Karpas-422 (cell line): ENCODE data around the gene TTC8. TPM values are rescaled to one million over a fixed set of nuclear protein-coding genes. Genes with fewer than 3 reads are reported as not detected.

Experiments
- DNase-seq: peaks from one replicate; pipeline ENCODE4 v3.0.0-alpha.2; 2015
- H2AFZ ChIP-seq: fragments of 200-600 bp; sonication (generic); 2 replicates; pipeline ENCODE4 v1.6.1; 2014; ENCODE audit warnings: antibody characterized with exemption, low read length, mixed read lengths
- H3K27ac ChIP-seq: fragments of 200-600 bp; sonication (generic); 2 replicates; pipeline ENCODE4 v1.5.1; 2014; ENCODE audit warnings: mild to moderate bottlenecking, low read length, moderate library complexity
- H3K27me3 ChIP-seq: fragments of 200-600 bp; sonication (generic); 2 replicates; pipeline ENCODE4 v1.6.1; 2014; ENCODE audit warnings: low read length, mixed read lengths
- H3K36me3 ChIP-seq: fragments of 200-600 bp; sonication (generic); 2 replicates; pipeline ENCODE4 v1.6.1; 2014; ENCODE audit warnings: low read length, mixed read lengths; ENCODE audit not compliant: insufficient read depth
- H3K4me1 ChIP-seq: fragments of 200-600 bp; sonication (generic); 2 replicates; pipeline ENCODE4 v1.6.1; 2014; ENCODE audit warnings: mild to moderate bottlenecking, low read length, mixed read lengths
- H3K4me2 ChIP-seq: fragments of 200-600 bp; sonication (generic); 2 replicates; pipeline ENCODE4 v1.6.1; 2014; ENCODE audit warnings: low read length, low read depth, mild to moderate bottlenecking; ENCODE audit not compliant: poor library complexity, severe bottlenecking
- H3K4me3 ChIP-seq: fragments of 200-600 bp; sonication (generic); 2 replicates; pipeline ENCODE4 v1.5.1; 2014; ENCODE audit warnings: mild to moderate bottlenecking, antibody characterized with exemption, low read length, mixed read lengths
- H3K79me2 ChIP-seq: fragments of 200-600 bp; sonication (generic); 2 replicates; pipeline ENCODE4 v1.6.1; 2014; ENCODE audit warnings: mild to moderate bottlenecking, low read length, mixed read lengths
- H3K9ac ChIP-seq: fragments of 200-600 bp; sonication (generic); 2 replicates; pipeline ENCODE4 v1.6.0; 2014; ENCODE audit warnings: low read length
- H3K9me2 ChIP-seq: fragments of 200-600 bp; sonication (generic), shearing (Covaris generic); replicated peaks from 2 replicates; pipeline ENCODE4 v1.6.0; 2014; ENCODE audit warnings: mild to moderate bottlenecking, low read length, moderate library complexity; ENCODE audit not compliant: insufficient read depth
- H3K9me3 ChIP-seq: fragments of 300-700, 200-600 bp; sonication (generic); 2 replicates; pipeline ENCODE4 v1.6.1; 2014; ENCODE audit warnings: low read length, mixed read lengths
- H4K20me1 ChIP-seq: fragments of 200-600 bp; sonication (generic); 2 replicates; pipeline ENCODE4 v1.6.1; 2014; ENCODE audit warnings: mild to moderate bottlenecking, antibody characterized with exemption, low read length, low read depth; ENCODE audit not compliant: insufficient read depth
- total RNA-seq: library from RNA; depleted of rRNA; stranded (reverse); fragments of >200 nt; shearing (Covaris generic); gene quantifications from 2 replicates; pipeline ENCODE4 v1.2.3, GENCODE V29; 2014; ENCODE audit warnings: low replicate concordance

The TTC8 gene
- total RNA-seq, 1 experiment from 2014 or later, result 16.0 TPM

- Histone ChIP-seq H3K9ac (no peak overlapping the region), H3K79me2 (no peaks in the 10 kb centered on the region), H3K4me1 (no peaks in the 10 kb centered on the region), H2AFZ (no peak overlapping the region), H3K9me2 (no peaks in the 10 kb centered on the region), H4K20me1 (no peaks in the 10 kb centered on the region), H3K27me3 (no peaks in the 10 kb centered on the region), H3K36me3 (no peaks in the 10 kb centered on the region), H3K27ac (no peak overlapping the region), H3K4me2 (no peak overlapping the region), H3K4me3 (no peak overlapping the region), H3K9me3 (no peaks in the 10 kb centered on the region)
- no peak for DNase-seq
Measured at GRCh38 chr14:88841741-88842140, 17.3 kb downstream of the TTC8 start.

GRCh38 chr14:88842414-88842813, 18.0 kb downstream of the TTC8 start:
- Histone ChIP-seq H3K36me3 (no peaks in the 10 kb centered on the region), H3K9me2 (no peaks in the 10 kb centered on the region), H3K27ac (no peak overlapping the region), H2AFZ (no peak overlapping the region), H4K20me1 (no peaks in the 10 kb centered on the region), H3K4me3 (no peak overlapping the region), H3K27me3 (no peaks in the 10 kb centered on the region), H3K4me1 (no peaks in the 10 kb centered on the region), H3K79me2 (no peaks in the 10 kb centered on the region), H3K4me2 (no peak overlapping the region), H3K9ac (no peak overlapping the region), H3K9me3 (no peaks in the 10 kb centered on the region)
- DNase-seq, result no peak

GRCh38 chr14:88844980-88845491, 20.6 kb downstream of the TTC8 start:
- DNase-seq, result no peak
- H3K27me3 ChIP-seq, result no peaks in the 10 kb centered on the region
- no peaks in the 10 kb centered on the region for H3K4me1 ChIP-seq
- H3K4me3 ChIP-seq, result no peak overlapping the region
- H3K4me2 ChIP-seq, result no peak overlapping the region
- H3K9ac ChIP-seq, result no peak overlapping the region
- H3K79me2 ChIP-seq, result no peaks in the 10 kb centered on the region
- H3K36me3 ChIP-seq, result no peaks in the 10 kb centered on the region
- H3K9me3 ChIP-seq, result no peaks in the 10 kb centered on the region
- no peaks in the 10 kb centered on the region for H3K9me2 ChIP-seq
- no peaks in the 10 kb centered on the region for H4K20me1 ChIP-seq
- H3K27ac ChIP-seq, result no peak overlapping the region
- no peak overlapping the region for H2AFZ ChIP-seq

GRCh38 chr14:88848571-88848970, 24.1 kb downstream of the TTC8 start:
- no peak overlapping the region for H3K4me2 ChIP-seq
- H2AFZ ChIP-seq, result no peak overlapping the region
- H3K9me2 ChIP-seq, result no peaks in the 10 kb centered on the region
- H3K4me1 ChIP-seq, result peaks cover 8% of the 10 kb centered on the region
- H4K20me1 ChIP-seq, result no peaks in the 10 kb centered on the region
- no peak overlapping the region for H3K4me3 ChIP-seq
- H3K79me2 ChIP-seq, result no peaks in the 10 kb centered on the region
- no peak overlapping the region for H3K9ac ChIP-seq
- no peaks in the 10 kb centered on the region for H3K36me3 ChIP-seq
- no peak overlapping the region for H3K27ac ChIP-seq
- DNase-seq, result no peak
- H3K9me3 ChIP-seq, result no peaks in the 10 kb centered on the region
- H3K27me3 ChIP-seq, result no peaks in the 10 kb centered on the region

DNA sequence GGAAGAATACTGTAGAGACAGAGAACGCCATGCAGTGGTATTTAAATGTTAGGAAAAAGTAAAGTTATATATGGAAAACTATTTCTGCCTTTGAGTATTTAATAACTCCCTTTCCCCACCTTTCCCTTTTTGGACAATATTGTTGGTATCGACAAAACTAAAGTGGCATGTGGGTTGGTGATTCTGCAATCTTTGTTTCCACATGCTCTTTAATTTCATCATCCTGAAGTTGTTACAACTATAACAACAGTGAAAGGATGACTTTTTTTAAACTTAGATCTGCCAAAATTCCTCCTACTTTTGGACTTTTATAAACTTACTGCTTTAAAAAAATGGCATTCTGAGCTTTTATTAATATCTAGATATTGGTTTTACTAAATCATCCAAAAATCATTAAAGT, 25.3 kb downstream of the TTC8 start:
- no peak overlapping the region for H3K4me2 ChIP-seq
- no peaks in the 10 kb centered on the region for H3K36me3 ChIP-seq
- H3K9ac ChIP-seq, result no peak overlapping the region
- no peaks in the 10 kb centered on the region for H3K27me3 ChIP-seq
- no peaks in the 10 kb centered on the region for H3K9me2 ChIP-seq
- H3K4me1 ChIP-seq, result peaks cover 8% of the 10 kb centered on the region
- H4K20me1 ChIP-seq, result no peaks in the 10 kb centered on the region
- no peak for DNase-seq
- no peaks in the 10 kb centered on the region for H3K79me2 ChIP-seq
- no peaks in the 10 kb centered on the region for H3K9me3 ChIP-seq
- H3K4me3 ChIP-seq, result no peak overlapping the region
- H2AFZ ChIP-seq, result no peak overlapping the region
- no peak overlapping the region for H3K27ac ChIP-seq

- Histone ChIP-seq H3K27ac (no peak overlapping the region), H3K79me2 (no peaks in the 10 kb centered on the region), H3K9me2 (no peaks in the 10 kb centered on the region), H3K4me2 (no peak overlapping the region), H4K20me1 (no peaks in the 10 kb centered on the region), H3K36me3 (no peaks in the 10 kb centered on the region), H2AFZ (no peak overlapping the region), H3K9ac (no peak overlapping the region), H3K4me1 (peaks cover 8% of the 10 kb centered on the region), H3K9me3 (no peaks in the 10 kb centered on the region), H3K4me3 (no peak overlapping the region), H3K27me3 (no peaks in the 10 kb centered on the region)
- no peak for DNase-seq
Measured at GRCh38 chr14:88851587-88851986, 27.1 kb downstream of the TTC8 start.

- Histone ChIP-seq H3K4me3 (no peak overlapping the region), H3K36me3 (no peaks in the 10 kb centered on the region), H3K4me2 (no peak overlapping the region), H3K4me1 (peaks cover 8% of the 10 kb centered on the region), H3K9ac (no peak overlapping the region), H3K79me2 (no peaks in the 10 kb centered on the region), H3K27ac (no peak overlapping the region), H3K27me3 (no peaks in the 10 kb centered on the region), H4K20me1 (no peaks in the 10 kb centered on the region), H2AFZ (no peak overlapping the region), H3K9me3 (no peaks in the 10 kb centered on the region), H3K9me2 (no peaks in the 10 kb centered on the region)
- DNase-seq, result no peak
Measured at GRCh38 chr14:88852632-88853031, 28.2 kb downstream of the TTC8 start.

- DNase-seq, result no peak
- H3K9ac ChIP-seq, result no peak overlapping the region
- H3K9me2 ChIP-seq, result no peaks in the 10 kb centered on the region
- H3K27ac ChIP-seq, result no peak overlapping the region
- H3K36me3 ChIP-seq, result no peaks in the 10 kb centered on the region
- H3K27me3 ChIP-seq, result no peaks in the 10 kb centered on the region
- H3K4me1 ChIP-seq, result peaks cover 8% of the 10 kb centered on the region
- H3K79me2 ChIP-seq, result no peaks in the 10 kb centered on the region
- no peak overlapping the region for H3K4me2 ChIP-seq
- H3K4me3 ChIP-seq, result no peak overlapping the region
- H3K9me3 ChIP-seq, result no peaks in the 10 kb centered on the region
- no peak overlapping the region; the same call in 1 of the 2 replicates for H2AFZ ChIP-seq
- H4K20me1 ChIP-seq, result no peaks in the 10 kb centered on the region
Measured at GRCh38 chr14:88853129-88853528, 28.7 kb downstream of the TTC8 start.
